Activated CD4-positive, alpha-beta T cell treated with anti-CD3 and anti-CD28 coated beads, Interleukin-2, Interleukin-6, amounts not matched to agents 100 ng/mL and 50 ng/mL, durations not matched to agents 16 hours and 8 hours (primary cell): Measurements from ENCODE around the gene LRP1B.

ENCODE experiments used
- DNase-seq: peaks from one replicate; pipeline ENCODE4 v3.0.0-alpha.2; 2020

LRP1B gene

DNA sequence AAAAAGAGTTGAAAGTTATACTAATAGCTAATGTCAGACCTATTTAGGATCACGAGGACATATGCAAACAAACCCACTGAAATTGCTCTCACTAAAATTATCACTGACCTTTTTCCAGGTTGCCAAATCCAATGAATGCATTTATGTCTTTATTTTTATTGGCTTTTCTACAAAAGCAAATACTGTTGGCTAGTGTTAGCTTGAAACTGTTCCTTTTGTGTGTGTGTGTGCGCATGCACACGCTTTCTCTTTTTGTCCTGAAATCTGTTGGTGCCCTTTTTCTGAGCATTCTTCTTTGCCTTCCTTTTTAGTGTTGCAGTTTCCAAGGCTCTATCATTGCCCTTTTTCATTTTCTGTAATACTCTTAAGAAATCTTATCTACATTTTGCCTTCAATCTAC lies 1269.2 kb downstream of the LRP1B start:
- no peak for DNase-seq

GRCh38 chr2:140855471-140855870 lies 1275.3 kb downstream of the LRP1B start:
- no peak for DNase-seq

DNA sequence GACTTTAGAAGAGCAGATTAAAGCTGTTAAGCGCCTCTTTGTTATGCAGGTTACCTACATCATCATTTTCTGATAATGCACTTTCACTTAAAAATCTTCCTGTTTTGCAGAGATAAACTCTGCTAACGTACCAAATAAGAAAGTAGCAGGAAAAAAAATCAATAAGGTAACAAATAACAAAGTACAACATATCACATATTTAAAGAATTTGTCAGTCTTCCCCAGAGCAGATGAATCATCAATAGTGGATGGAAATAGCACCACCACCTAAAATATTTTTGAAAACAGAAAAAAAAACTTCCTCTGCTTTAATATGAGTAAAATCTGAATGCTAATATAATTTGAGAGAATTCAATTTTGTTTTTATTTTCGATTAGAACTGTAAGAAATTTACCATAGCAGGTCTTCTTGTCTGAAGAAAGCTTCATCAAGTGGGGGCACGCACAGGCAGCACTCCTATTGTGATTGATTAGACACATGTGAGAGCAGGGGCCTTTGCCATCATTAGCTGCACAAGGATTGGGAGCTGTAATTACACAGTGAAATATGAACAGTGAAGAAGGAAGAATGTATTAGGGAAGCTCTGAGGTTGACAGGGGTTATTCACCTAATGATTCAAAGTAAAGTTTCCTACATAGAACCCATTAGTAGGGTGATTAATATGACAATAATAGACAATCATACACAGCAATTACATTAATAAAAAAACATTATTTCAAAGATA lies 1279.4 kb downstream of the LRP1B start:
- DNase-seq: no peak

DNA sequence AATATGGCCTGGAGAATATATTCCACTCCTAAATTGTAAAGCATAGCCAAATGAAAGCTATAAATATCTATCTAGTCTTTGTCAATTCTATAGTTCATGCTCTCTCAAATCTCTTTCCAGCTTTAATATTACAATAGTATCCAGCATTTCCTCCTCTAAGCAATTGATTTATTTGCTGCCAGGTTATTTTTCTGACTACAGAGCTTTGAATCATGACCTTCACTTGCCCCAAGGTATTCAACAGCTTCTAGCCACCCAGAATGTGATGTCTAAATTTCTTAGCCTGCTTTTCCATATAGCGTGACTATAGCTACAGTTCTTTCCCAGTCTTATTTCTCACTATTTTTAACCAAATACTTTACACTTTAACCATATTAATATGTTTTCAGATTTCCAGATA lies 1287.6 kb downstream of the LRP1B start:
- no peak for DNase-seq

DNA sequence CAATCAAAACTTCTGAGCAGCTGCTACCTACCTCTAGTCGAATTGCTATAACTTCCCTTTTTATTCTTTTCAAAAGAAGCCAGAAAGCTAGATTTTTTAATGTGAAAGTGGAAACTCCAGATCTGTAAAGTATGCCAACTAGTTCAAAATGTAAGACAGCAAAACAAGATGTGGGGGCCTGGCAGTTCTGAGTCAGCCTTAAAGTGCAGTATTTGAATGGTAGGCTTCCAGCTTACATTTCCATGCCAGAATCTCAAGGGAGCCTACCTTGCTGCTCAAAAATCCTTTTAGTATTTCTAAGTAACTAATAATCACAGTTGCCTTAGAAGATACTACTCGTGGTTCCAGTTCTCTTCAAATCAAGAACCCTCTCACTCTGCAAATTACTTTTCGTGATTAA lies 1288.7 kb downstream of the LRP1B start:
- DNase-seq: no peak

- DNase-seq: no peak
These were observed 1289.7 kb downstream of the LRP1B start for GRCh38 chr2:140841141-140841540.

DNA sequence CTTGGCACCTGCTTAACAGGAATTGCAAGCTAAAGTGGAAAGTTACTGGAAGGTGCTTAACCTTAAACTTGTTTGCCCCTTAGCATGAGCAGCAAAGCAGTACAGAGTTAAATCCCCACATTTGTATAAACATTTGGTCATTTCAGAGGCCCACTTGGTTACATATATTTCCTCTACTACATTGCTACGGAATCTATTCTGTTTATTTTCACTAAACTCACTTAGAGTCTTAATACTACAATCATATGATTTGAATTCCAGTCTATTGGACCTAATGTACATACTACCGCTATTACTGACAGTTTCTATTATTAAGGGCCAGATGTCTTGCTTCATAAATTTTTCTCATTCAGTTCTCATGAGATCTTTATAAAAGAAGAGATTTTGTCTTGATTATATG lies 1294.0 kb downstream of the LRP1B start:
- no peak for DNase-seq

DNA sequence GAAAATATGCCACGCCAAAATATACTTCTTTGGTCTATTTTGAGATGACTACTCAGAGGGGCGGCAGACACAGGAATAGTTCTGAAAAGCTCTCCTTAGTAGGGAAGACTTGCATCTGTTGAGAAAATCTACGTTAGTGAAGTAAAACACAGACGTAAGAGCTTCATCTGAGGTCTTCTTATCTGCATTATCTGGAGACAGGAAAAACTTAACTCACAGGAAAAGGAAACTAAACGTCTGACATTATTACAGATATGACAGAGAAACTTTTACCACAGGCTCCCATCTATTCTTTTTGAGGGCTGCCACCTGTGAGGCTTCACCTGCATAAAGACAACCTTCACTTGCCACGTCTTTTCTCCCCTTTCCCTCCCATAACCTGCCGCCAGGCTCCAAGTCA lies 1295.7 kb downstream of the LRP1B start:
- DNase-seq: no peak

DNA sequence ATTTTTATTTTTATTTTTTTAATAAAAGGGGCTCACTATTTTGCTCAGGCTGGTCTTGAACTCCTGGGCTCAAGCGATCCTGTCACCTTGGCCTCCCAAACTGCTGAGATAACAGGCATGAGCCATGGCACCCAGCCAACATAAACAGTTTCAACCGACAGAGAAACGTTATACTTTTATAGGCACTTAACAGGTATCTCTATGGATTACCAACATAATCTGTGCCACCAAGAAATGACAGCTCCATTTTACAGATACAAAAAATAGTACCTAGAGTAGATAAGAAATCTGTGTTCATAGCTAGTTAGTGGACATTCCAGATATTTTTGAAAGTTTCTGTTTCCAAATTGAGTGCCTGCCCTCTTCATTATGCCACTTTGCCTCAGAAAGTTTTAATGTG lies 1316.7 kb downstream of the LRP1B start:
- DNase-seq: no peak

DNA sequence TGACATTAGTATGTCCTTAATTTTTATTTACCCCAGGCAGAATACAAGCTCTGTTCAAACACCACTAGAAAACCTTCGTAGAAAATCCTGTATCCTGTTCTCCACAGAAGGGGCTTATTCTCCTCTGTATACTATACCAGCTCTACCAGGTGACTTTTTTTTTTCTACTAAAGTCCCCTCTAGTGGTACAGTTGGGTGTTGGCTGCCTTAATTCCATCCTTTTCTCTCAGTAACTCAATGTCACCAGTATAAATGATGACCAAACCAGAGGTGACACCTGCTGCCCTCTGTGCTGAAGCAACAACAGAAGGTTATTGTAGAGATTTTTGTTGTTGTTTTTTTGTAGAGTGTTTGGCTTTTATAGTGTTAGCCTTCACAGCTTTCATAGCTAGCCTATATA lies 1322.0 kb downstream of the LRP1B start:
- no peak for DNase-seq

DNA sequence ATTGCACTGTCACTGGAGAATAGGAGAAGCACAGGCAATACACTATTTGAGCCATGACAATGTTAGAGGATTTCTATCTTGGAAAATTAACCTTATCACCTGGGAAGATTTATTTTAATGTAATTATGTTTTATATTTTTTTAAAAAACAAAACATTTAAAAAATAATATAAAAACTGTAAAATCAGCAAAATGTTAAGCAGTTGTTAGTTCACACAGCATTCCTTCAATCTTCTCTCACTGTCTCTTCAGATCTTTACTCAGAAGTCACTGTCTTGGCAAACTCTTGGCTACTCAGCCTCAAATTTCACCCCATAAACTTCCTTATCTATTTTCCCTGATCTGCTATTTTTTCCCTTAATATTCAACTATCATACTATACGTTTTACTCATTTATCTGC lies 1322.6 kb downstream of the LRP1B start:
- no peak for DNase-seq

DNA sequence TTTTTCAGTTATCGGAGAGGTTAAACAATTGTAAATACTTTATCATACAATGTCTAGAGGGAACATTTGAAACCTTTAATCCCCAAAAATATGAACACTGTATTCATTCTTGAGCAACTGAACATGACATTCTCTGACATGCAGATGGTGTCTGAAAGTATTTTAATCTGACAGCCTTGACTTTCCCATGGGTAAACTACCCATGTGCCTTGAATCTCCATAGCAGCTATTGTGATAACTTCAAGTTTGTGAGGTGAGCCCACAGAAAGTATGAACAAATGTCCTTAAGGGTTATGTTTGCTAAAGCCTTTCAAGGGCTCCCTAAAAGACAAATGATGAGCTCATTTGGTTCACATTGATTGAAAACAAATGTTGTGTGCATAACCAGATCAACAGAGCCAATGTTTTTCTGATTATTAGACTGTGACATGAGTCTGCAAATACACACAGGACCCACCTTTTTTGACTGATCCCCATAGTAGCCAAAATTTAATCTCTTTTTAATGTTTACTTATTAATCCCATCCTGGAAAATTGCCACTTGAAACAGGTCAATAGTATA lies 1326.0 kb downstream of the LRP1B start:
- DNase-seq: no peak

DNA sequence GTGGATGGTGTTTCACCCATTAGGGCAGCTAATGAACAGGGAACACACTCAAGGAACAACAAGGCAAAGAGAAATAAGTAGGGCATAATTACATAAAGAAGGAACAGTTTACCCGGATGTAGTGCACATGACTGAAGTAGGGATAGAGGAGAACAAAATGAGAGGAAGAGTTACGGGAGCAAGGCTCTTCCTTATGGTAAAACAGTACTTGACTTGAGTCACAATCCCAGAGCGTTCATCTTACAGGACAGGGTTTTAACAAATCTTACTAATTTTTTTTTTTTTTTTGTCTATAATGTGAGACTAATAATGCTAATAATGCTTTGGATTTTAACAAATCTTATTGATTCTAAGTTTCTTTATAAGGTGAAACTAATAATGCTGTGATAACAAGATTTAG lies 1329.5 kb downstream of the LRP1B start:
- no peak for DNase-seq

GRCh38 chr2:140797718-140798117 lies 1333.1 kb downstream of the LRP1B start:
- DNase-seq: no peak

DNA sequence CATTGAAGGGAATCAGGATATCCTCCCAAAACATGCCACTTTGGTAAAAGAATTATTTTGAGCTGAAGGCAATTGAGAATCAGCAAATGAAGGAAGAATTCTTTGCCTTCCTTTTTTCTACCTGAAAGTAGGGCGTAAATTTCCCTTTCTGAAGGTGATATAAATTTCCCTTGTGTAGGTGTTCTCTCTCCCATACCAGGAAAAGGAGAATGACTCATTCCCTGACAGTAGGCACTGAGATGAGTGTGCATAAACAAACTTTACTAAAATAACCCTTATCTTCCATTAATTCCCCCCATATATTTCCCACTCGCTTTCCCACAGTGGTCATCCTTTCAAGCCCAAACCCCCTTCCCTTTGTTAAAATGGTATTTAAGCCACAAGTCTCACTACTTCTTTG lies 1339.0 kb downstream of the LRP1B start:
- no peak for DNase-seq

DNA sequence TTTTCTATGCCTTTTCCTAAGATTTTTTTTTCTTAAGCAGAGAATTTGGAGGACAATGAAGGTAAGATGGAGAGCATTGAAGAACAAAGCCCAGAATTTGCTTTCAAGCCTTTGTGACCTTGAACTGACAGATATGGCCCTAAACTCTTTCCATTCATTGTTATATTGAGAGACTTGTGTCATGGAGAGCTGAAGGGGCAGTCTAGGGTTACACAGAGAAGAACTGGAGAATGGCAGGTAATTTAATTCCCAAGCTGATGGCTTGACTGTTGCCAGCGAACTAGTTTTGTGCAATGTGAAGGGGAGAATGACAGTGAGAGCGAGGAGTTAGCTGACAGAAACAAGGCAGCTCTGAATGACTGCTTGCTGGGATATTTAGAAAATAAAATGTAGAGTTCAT lies 1344.2 kb downstream of the LRP1B start:
- no peak for DNase-seq

- DNase-seq: no peak
These were observed 1355.4 kb downstream of the LRP1B start for GRCh38 chr2:140775411-140775810.

GRCh38 chr2:140770645-140771044 lies 1360.2 kb downstream of the LRP1B start:
- no peak for DNase-seq

DNA sequence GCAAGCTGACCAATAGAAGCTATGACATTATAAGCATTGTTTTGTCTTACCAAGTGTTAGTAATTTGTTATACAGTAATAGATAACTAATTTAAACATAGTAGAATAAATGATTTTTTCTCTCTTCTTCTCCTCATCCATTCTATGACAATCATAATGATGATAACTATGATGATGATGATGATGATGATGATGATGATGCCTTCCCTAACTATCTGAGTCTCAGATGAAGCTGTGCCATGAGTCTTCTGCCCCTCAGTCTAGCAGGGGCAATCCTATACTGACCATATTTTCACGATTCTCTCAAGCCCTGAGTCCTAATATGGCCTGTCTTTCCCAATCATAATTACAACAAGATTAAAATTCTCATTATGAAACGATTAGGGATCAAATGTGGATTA lies 1369.0 kb downstream of the LRP1B start:
- no peak for DNase-seq

DNA sequence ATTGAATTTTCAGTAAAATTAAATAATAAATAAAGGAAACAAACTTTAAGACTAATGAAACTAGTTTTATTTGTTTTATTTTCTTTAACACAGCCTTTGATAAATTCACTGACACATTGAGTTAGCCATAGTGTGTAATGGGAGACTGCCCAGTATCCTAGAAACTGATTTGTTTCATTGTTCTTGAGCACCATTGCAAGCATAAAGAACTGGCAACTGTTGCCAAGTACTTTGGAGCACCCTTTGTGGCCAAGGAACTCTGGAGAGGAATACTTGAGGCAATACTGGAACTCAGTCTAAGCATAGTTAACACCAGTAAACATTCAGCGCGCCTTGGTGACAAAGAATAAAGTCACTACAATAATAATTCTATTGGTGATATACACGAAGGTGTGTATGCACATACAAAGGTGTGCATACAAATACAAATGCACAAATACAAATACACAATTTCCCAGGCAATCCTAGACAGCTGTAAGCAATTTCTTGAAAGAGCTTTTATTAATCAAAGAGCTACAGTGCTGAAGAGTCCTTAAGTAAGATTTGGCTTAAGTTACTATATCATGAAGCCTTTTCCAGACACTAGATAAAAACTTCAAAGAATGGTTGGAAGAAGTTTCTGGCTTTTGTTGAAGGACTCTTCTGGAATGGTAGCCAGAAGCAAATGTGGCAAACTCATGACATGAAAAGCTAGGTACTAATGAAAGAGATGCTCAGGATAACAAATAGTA lies 1371.2 kb downstream of the LRP1B start:
- DNase-seq: no peak

- peak; percentile 1 for DNase-seq
These were observed 1383.2 kb downstream of the LRP1B start for GRCh38 chr2:140747665-140748064.

- DNase-seq: no peak
These were observed 1383.7 kb downstream of the LRP1B start for GRCh38 chr2:140747090-140747489.

GRCh38 chr2:140744379-140744778 lies 1386.4 kb downstream of the LRP1B start:
- no peak for DNase-seq

- no peak for DNase-seq
These were observed 1393.8 kb downstream of the LRP1B start for GRCh38 chr2:140737006-140737405.
